ENCODE data around the gene FAM13A. TPM values are rescaled to one million over a fixed set of nuclear protein-coding genes. Genes with fewer than 3 reads are reported as not detected.

The FAM13A gene
- total and polyA plus RNA-seq, 2 donors (not counting 1 experiment from before 2014, with no cell fraction given): 0.51 to 2.1 TPM

GRCh38 chr4:88911246-88912212 lies 145.5 kb downstream of the FAM13A start:
- no peaks in the 10 kb centered on the region for H3K9me3 Mint-ChIP-seq (ENCODE audit: insufficient read depth)
- H3K27ac Mint-ChIP-seq: no peak overlapping the region
- Histone ChIP-seq H3K27ac (ENCODE audit: low read length in 2 of 2) (no peak overlapping the region), H3K4me3 (ENCODE audit: control extremely low read depth in 1 of 5, extremely low read depth in 1 of 5, insufficient read depth in 1 of 5, low read depth in 2 of 5, low read length in 4 of 5) (no peak overlapping the region), H2AFZ (ENCODE audit: insufficient read depth, low read depth, low read length, poor library complexity, severe bottlenecking) (no peak overlapping the region), H3K9ac (ENCODE audit: low read length) (no peak overlapping the region), H3K79me2 (ENCODE audit: control insufficient read depth, insufficient read depth, low read length) (no peaks in the 10 kb centered on the region), H4K20me1 (ENCODE audit: control insufficient read depth, insufficient read depth, low read length, poor library complexity, severe bottlenecking) (no peaks in the 10 kb centered on the region), H3K27me3 (replicated peaks in 1 of 4; ENCODE audit: control extremely low read depth in 1 of 4, control insufficient read depth in 3 of 4, insufficient read depth in 4 of 4, low read length in 3 of 4) (no peaks in the 10 kb centered on the region), H3K4me2 (replicated peaks; ENCODE audit: low read depth, low read length, poor library complexity, severe bottlenecking) (no peak overlapping the region), H3K4me1 (ENCODE audit: control insufficient read depth in 2 of 2, insufficient read depth in 2 of 2, low read length in 2 of 2) (no peaks in the 10 kb centered on the region), H3K36me3 (replicated peaks in 1 of 2; ENCODE audit: control extremely low read depth in 1 of 2, control insufficient read depth in 1 of 2, extremely low read depth in 1 of 2, insufficient read depth in 2 of 2, low read length in 1 of 2) (no peaks in the 10 kb centered on the region), H3K9me3 (ENCODE audit: control extremely low read depth in 1 of 3, control insufficient read depth in 2 of 3, insufficient read depth in 1 of 3, low read length in 2 of 3) (peaks cover 0 to 6% (median 5%) of the 10 kb centered on the region in 3 donors)
- TF ChIP-seq EZH2 (IDR thresholded peaks at IDR 0.05; ENCODE audit: borderline replicate concordance, insufficient read depth, low read depth, low read length, poor library complexity, severe bottlenecking): no peak
- TF ChIP-seq, protein P1, sequence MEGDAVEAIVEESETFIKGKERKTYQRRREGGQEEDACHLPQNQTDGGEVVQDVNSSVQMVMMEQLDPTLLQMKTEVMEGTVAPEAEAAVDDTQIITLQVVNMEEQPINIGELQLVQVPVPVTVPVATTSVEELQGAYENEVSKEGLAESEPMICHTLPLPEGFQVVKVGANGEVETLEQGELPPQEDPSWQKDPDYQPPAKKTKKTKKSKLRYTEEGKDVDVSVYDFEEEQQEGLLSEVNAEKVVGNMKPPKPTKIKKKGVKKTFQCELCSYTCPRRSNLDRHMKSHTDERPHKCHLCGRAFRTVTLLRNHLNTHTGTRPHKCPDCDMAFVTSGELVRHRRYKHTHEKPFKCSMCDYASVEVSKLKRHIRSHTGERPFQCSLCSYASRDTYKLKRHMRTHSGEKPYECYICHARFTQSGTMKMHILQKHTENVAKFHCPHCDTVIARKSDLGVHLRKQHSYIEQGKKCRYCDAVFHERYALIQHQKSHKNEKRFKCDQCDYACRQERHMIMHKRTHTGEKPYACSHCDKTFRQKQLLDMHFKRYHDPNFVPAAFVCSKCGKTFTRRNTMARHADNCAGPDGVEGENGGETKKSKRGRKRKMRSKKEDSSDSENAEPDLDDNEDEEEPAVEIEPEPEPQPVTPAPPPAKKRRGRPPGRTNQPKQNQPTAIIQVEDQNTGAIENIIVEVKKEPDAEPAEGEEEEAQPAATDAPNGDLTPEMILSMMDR (IDR thresholded peaks at IDR 0.05): no peak
- 100% methylated on average over 1 of the region's 5 CpGs for whole genome bisulfite sequencing (ENCODE audit: insufficient coverage)
- no peak for ATAC-seq (ENCODE audit: low read depth)
- no peaks in the 10 kb centered on the region for H3K27me3 Mint-ChIP-seq
- intact Hi-C loops (cut with micrococcal nuclease): no loop called here
- H3K4me1 Mint-ChIP-seq: no peaks in the 10 kb centered on the region
- DNase-seq: no peak
- CTCF ChIA-PET: no interaction called here
- POLR2A ChIA-PET: no interaction called here
- no peak overlapping the region for H3K4me3 Mint-ChIP-seq

- H3K9ac ChIP-seq (ENCODE audit: low read length): no peak overlapping the region
- intact Hi-C loops (cut with micrococcal nuclease): no loop called here
- Mint-ChIP-seq H3K9me3 (ENCODE audit: insufficient read depth) (no peaks in the 10 kb centered on the region), H3K27ac (no peak overlapping the region), H3K27me3 (no peaks in the 10 kb centered on the region), H3K4me3 (no peak overlapping the region), H3K4me1 (no peaks in the 10 kb centered on the region)
- H2AFZ ChIP-seq (ENCODE audit: insufficient read depth, low read depth, low read length, poor library complexity, severe bottlenecking): no peak overlapping the region
- ChIA-PET CTCF (no interaction called here), POLR2A (no interaction called here)
- ATAC-seq (ENCODE audit: low read depth) (no peak), DNase-seq (no peak)
- no peak overlapping the region for H3K4me2 ChIP-seq (replicated peaks; ENCODE audit: low read depth, low read length, poor library complexity, severe bottlenecking)
- no peak for TF ChIP-seq EZH2 (IDR thresholded peaks at IDR 0.05; ENCODE audit: borderline replicate concordance, insufficient read depth, low read depth, low read length, poor library complexity, severe bottlenecking)
- TF ChIP-seq, protein P1 (IDR thresholded peaks at IDR 0.05): no peak
- no peak overlapping the region for H3K27ac ChIP-seq (ENCODE audit: low read length in 2 of 2)
- no peaks in the 10 kb centered on the region for H3K27me3 ChIP-seq (replicated peaks in 1 of 4; ENCODE audit: control extremely low read depth in 1 of 4, control insufficient read depth in 3 of 4, insufficient read depth in 4 of 4, low read length in 3 of 4)
- peaks cover 0 to 6% (median 5%) of the 10 kb centered on the region in 3 donors for H3K9me3 ChIP-seq (ENCODE audit: control extremely low read depth in 1 of 3, control insufficient read depth in 2 of 3, insufficient read depth in 1 of 3, low read length in 2 of 3)
- H3K4me3 ChIP-seq (ENCODE audit: control extremely low read depth in 1 of 5, extremely low read depth in 1 of 5, insufficient read depth in 1 of 5, low read depth in 2 of 5, low read length in 4 of 5): no peak overlapping the region
- H3K4me1 ChIP-seq (ENCODE audit: control insufficient read depth in 2 of 2, insufficient read depth in 2 of 2, low read length in 2 of 2): no peaks in the 10 kb centered on the region
- no peaks in the 10 kb centered on the region for H3K36me3 ChIP-seq (replicated peaks in 1 of 2; ENCODE audit: control extremely low read depth in 1 of 2, control insufficient read depth in 1 of 2, extremely low read depth in 1 of 2, insufficient read depth in 2 of 2, low read length in 1 of 2)
- H3K79me2 ChIP-seq (ENCODE audit: control insufficient read depth, insufficient read depth, low read length): no peaks in the 10 kb centered on the region
- WGBS (ENCODE audit: insufficient coverage): no CpG with 5 or more reads among the region's 2 CpGs
- no peaks in the 10 kb centered on the region for H4K20me1 ChIP-seq (ENCODE audit: control insufficient read depth, insufficient read depth, low read length, poor library complexity, severe bottlenecking)
Observed at GRCh38 chr4:88910101-88910500, 146.9 kb downstream of the FAM13A start.
